ENCODE measurements around the gene TMEM229B. TPM values are rescaled to one million over a fixed set of nuclear protein-coding genes. Genes with fewer than 3 reads are reported as not detected.

Gene TMEM229B
- polyA plus RNA-seq, 3 donors = 10.2 to 18.7 (median 17.3) TPM

GRCh38 chr14:67446371-67447032 is 42.0 kb downstream of the TMEM229B start:
- no peaks in the 10 kb centered on the region for H3K4me1 ChIP-seq (ENCODE audit: control insufficient read depth in 1 of 2, insufficient read depth in 2 of 2, low read length in 2 of 2)
- H3K36me3 ChIP-seq (replicated peaks in 1 of 2; ENCODE audit: control insufficient read depth in 1 of 2, insufficient read depth in 2 of 2, low read length in 2 of 2) = no peaks in the 10 kb centered on the region
- no peaks in the 10 kb centered on the region for H4K20me1 ChIP-seq (ENCODE audit: insufficient read depth, low read length)
- Mint-ChIP-seq H3K4me3 (peak overlapping the region in 1 of 2 donors; percentile 26), H3K9me3 (peaks cover 0 to 9% (median 2%) of the 10 kb centered on the region in 7 donors), H3K27me3 (ENCODE audit: low read depth in 3 of 3) (peaks cover 5 to 8% (median 6%) of the 10 kb centered on the region in 3 donors), H3K4me1 (no peaks in the 10 kb centered on the region), H3K27ac (no peak overlapping the region), H3K36me3 (no peaks in the 10 kb centered on the region)
- H3K79me2 ChIP-seq (ENCODE audit: insufficient read depth, low read length) = no peaks in the 10 kb centered on the region
- peaks cover 2 to 4% of the 10 kb centered on the region in 2 donors for H3K27me3 ChIP-seq (ENCODE audit: control insufficient read depth in 2 of 2, insufficient read depth in 2 of 2, low read length in 2 of 2)
- no peak for DNase-seq
- no peak overlapping the region for H3K4me2 ChIP-seq (replicated peaks; ENCODE audit: extremely low read depth, low read length, poor library complexity, severe bottlenecking)
- no peak overlapping the region for H3K9ac ChIP-seq (ENCODE audit: insufficient read depth, low read length, poor library complexity, severe bottlenecking)
- no peak overlapping the region for H3K4me3 ChIP-seq (replicated peaks in 1 of 3; ENCODE audit: low read depth in 2 of 3, low read length in 3 of 3)
- no peak overlapping the region for H3K27ac ChIP-seq (ENCODE audit: low read depth in 1 of 2, low read length in 2 of 2)
- TF ChIP-seq CTCF (IDR thresholded peaks at IDR 0.05) = no peak
- no peak overlapping the region for H2AFZ ChIP-seq (ENCODE audit: insufficient read depth, low read depth, low read length, poor library complexity, severe bottlenecking)
- no peaks in the 10 kb centered on the region for H3K9me3 ChIP-seq (replicated peaks in 1 of 2; ENCODE audit: control insufficient read depth in 1 of 2, insufficient read depth in 1 of 2, low read length in 2 of 2)
- intact Hi-C loops (cut with micrococcal nuclease) = no loop called here
- WGBS (ENCODE audit: insufficient coverage) = 94% methylated on average over 4 of the region's 8 CpGs

- Histone ChIP-seq H3K4me2 (replicated peaks; ENCODE audit: extremely low read depth, low read length, poor library complexity, severe bottlenecking) (no peak overlapping the region), H3K27ac (ENCODE audit: low read depth in 1 of 2, low read length in 2 of 2) (no peak overlapping the region), H3K9ac (ENCODE audit: insufficient read depth, low read length, poor library complexity, severe bottlenecking) (no peak overlapping the region), H2AFZ (ENCODE audit: insufficient read depth, low read depth, low read length, poor library complexity, severe bottlenecking) (no peak overlapping the region), H3K9me3 (replicated peaks in 1 of 2; ENCODE audit: control insufficient read depth in 1 of 2, insufficient read depth in 1 of 2, low read length in 2 of 2) (no peaks in the 10 kb centered on the region), H3K36me3 (replicated peaks in 1 of 2; ENCODE audit: control insufficient read depth in 1 of 2, insufficient read depth in 2 of 2, low read length in 2 of 2) (no peaks in the 10 kb centered on the region), H4K20me1 (ENCODE audit: insufficient read depth, low read length) (no peaks in the 10 kb centered on the region), H3K27me3 (ENCODE audit: control insufficient read depth in 2 of 2, insufficient read depth in 2 of 2, low read length in 2 of 2) (peaks cover 2 to 4% of the 10 kb centered on the region in 2 donors), H3K79me2 (ENCODE audit: insufficient read depth, low read length) (no peaks in the 10 kb centered on the region), H3K4me3 (replicated peaks in 1 of 3; ENCODE audit: low read depth in 2 of 3, low read length in 3 of 3) (no peak overlapping the region), H3K4me1 (ENCODE audit: control insufficient read depth in 1 of 2, insufficient read depth in 2 of 2, low read length in 2 of 2) (no peaks in the 10 kb centered on the region)
- Mint-ChIP-seq H3K9me3 (no peaks in the 10 kb centered on the region), H3K4me1 (no peaks in the 10 kb centered on the region), H3K27me3 (ENCODE audit: low read depth in 3 of 3) (peaks cover 5 to 10% (median 9%) of the 10 kb centered on the region in 3 donors), H3K27ac (no peak overlapping the region), H3K36me3 (no peaks in the 10 kb centered on the region), H3K4me3 (no peak overlapping the region)
- DNase-seq = no peak
- intact Hi-C loops (cut with micrococcal nuclease) = no loop called here
- 100% methylated on average over 2 of the region's 3 CpGs for WGBS (ENCODE audit: insufficient coverage)
- no peak for TF ChIP-seq CTCF (IDR thresholded peaks at IDR 0.05)
Observed at GRCh38 chr14:67444395-67444794, 44.1 kb downstream of the TMEM229B start.
